D341Med (cell line): ENCODE measurements around the gene DUSP10.

Experiments
- DNase-seq: peaks from one replicate; pipeline ENCODE4 v3.0.0; 2012; ENCODE audit warnings: low spot score

DUSP10 gene

GRCh38 chr1:221765527-221765926 is 23.6 kb upstream of the DUSP10 start:
- DNase-seq = no peak

- no peak for DNase-seq
These were observed 20.2 kb upstream of the DUSP10 start for GRCh38 chr1:221762121-221762520.

- DNase-seq = no peak
These were observed 19.6 kb upstream of the DUSP10 start for GRCh38 chr1:221761354-221762002.

- no peak for DNase-seq
These were observed 19.0 kb upstream of the DUSP10 start for GRCh38 chr1:221760911-221761310.

GRCh38 chr1:221759436-221759835 is 17.5 kb upstream of the DUSP10 start:
- no peak for DNase-seq

- no peak for DNase-seq
These were observed 16.6 kb upstream of the DUSP10 start for GRCh38 chr1:221758455-221758854.

GRCh38 chr1:221756830-221757551 is 15.1 kb upstream of the DUSP10 start:
- no peak for DNase-seq

- DNase-seq = no peak
These were observed 11.9 kb upstream of the DUSP10 start for GRCh38 chr1:221753828-221754188.

GRCh38 chr1:221751226-221751887 is 9.5 kb upstream of the DUSP10 start:
- no peak for DNase-seq

GRCh38 chr1:221748981-221749380 is 7.1 kb upstream of the DUSP10 start:
- DNase-seq = no peak

- DNase-seq = no peak
These were observed 6.0 kb upstream of the DUSP10 start for GRCh38 chr1:221747839-221748238.

- DNase-seq = peak; percentile 47
These were observed 1.7 kb upstream of the DUSP10 start for GRCh38 chr1:221743416-221744208.

GRCh38 chr1:221742555-221743415 is 896 bp upstream of the DUSP10 start:
- DNase-seq = peak; percentile 82

- DNase-seq = peak; percentile 62
These were observed 741 bp downstream of the DUSP10 start for GRCh38 chr1:221740993-221741702.

- DNase-seq = no peak
These were observed 1.4 kb downstream of the DUSP10 start for GRCh38 chr1:221740369-221740992.

GRCh38 chr1:221739677-221740025 is 2.2 kb downstream of the DUSP10 start:
- DNase-seq = no peak

- no peak for DNase-seq
These were observed 2.7 kb downstream of the DUSP10 start for GRCh38 chr1:221739018-221739676.

GRCh38 chr1:221736714-221737113 is 5.2 kb downstream of the DUSP10 start:
- no peak for DNase-seq

- DNase-seq = no peak
These were observed 5.9 kb downstream of the DUSP10 start for GRCh38 chr1:221735999-221736398.

- no peak for DNase-seq
These were observed 7.7 kb downstream of the DUSP10 start for GRCh38 chr1:221734187-221734586.
